Psoas muscle (tissue), 8 donors: Measurements from ENCODE around the gene ESRP2. TPM values are rescaled to one million over a fixed set of nuclear protein-coding genes. Genes with fewer than 3 reads are reported as not detected.

Experiments used
- ATAC-seq, 4 donors: fragments of 200-7000 bp; cut with Tn5 transposase; one replicate each; pipeline ENCODE4 v1.9.1; 2020; ENCODE audit warnings: moderate library complexity in 3 of 4, mild to moderate bottlenecking in 2 of 4
- DNase-seq, 2 donors: peaks; one replicate each; pipeline ENCODE4 v3.0.0-alpha.2; 2020
- H3K27ac ChIP-seq: fragments of 200-600 bp; one replicate; pipeline ENCODE4 v1.8.0; 2022
- H3K27me3 ChIP-seq, 3 donors: fragments of 200-600 bp in 1 of 3; one replicate each; pipeline versions ENCODE4 v1.6.1 to v1.8.0; 2013 to 2022; ENCODE audit warnings: low read length in 2 of 3, mild to moderate bottlenecking in 2 of 3, moderate library complexity in 1 of 3; ENCODE audit not compliant: insufficient read depth in 3 of 3
- H3K36me3 ChIP-seq, 2 donors: fragments of 200-600 bp in 1 of 2; one replicate each; pipeline versions ENCODE4 v1.6.1 to v1.8.0; 2013 to 2022; ENCODE audit warnings: low read depth in 1 of 2, mild to moderate bottlenecking in 1 of 2, moderate library complexity in 1 of 2; ENCODE audit not compliant: insufficient read depth in 1 of 2
- H3K4me1 ChIP-seq: fragments of 200-600 bp; one replicate; pipeline ENCODE4 v1.8.0; 2022
- H3K4me3 ChIP-seq: fragments of 200-600 bp; one replicate; pipeline ENCODE4 v1.8.0; 2022; ENCODE audit warnings: mild to moderate bottlenecking
- H3K9me3 ChIP-seq: fragments of 200-600 bp; one replicate; pipeline ENCODE4 v1.8.0; 2022
- CTCF ChIP-seq: fragments of 200-600 bp; IDR thresholded peaks from one replicate; pipeline ENCODE4 v1.8.0; 2022; ENCODE audit warnings: antibody characterized with exemption
- WGBS, 3 donors: extraction: QIAGEN DNeasy Blood & Tissue Kit; methylation state at CpG; one replicate each; pipeline versions ENCODE4 v1.1.6 to v1.1.7; 2013; 5-methylcytosine and 5-hydroxymethylcytosine counted together
- intact Hi-C, 2 donors: fragments of 100-400 bp; cut with DNase I; formaldehyde crosslinking; loops; one replicate each; pipeline versions ENCODE4 v1.11.0 to v1.14.2; 2022
- polyA plus RNA-seq, 3 donors: library from polyadenylated mRNA; stranded (reverse); fragments of 200-250 nt; gene quantifications; one replicate each; pipeline ENCODE4 v1.2.3, GENCODE V29; 2013
- total RNA-seq, 4 donors: library from RNA; stranded (reverse); fragmentation: NEBNext Ultra II Directional in 2 of 4; extraction: Animal tissue kit (Norgen Biotek cat#: 25700) in 2 of 4; gene quantifications; one replicate each; pipeline versions ENCODE4 v1.2.1 to v1.2.4, GENCODE V29; 2021 to 2023
- donor health status: healthy with polysubstance abuse.
- donor health status: DM: no; HTN: no; CAD: no; lungs with moderate emphysema.
- donor health status: Bipolar disorder and iron deficiency.
- donor health status: healthy.
- donor health status: DM: yes; HTN: yes; CAD: no.
- donor health status: DM: no; HTN: no; CAD: no.
- donor health status: DM: no; HTN: no; CAD: no.
- donor health status: DM: yes; HTN: yes; CAD: no.

The ESRP2 gene
- total and polyA plus RNA-seq, 7 donors: 0.03 to 0.08 (median 0.05) TPM; not detected in 4

DNA sequence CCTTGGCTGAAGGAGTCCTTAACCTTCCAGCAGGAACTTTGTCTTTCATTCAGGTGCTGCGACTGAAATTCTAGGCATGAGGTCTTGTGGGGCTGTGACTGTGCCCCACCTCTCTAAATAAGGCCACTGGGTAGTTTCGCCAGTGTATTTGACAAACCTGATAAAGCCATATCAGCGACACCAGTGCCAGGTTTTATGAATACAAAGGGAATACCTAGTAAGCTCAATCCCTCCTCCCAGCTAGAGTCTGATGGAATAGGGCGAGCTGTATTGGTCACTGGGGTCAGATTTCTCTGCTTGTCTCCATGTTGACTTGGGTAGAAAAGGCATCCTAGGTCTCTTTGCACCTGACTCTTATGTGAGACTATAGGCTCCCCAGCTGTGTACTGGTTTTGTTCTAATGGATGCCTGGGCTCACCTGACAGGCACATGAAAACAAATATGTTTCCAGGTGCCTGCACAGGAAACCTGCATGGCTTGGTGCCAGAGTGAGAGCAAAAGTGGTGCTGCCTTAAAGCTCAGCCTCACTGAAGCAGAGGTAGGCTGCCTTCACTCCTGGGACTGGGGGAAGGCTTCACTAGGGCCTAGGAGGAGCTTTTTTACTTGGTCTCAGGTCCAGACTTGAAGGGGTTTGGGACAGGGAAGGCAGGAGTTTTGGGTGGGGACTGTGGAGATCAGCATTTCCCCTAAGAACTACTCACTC lies 36.7 kb upstream of the ESRP2 start:
- DNase-seq (no peak), ATAC-seq (no peak)
- H3K9me3 ChIP-seq: no peaks in the 10 kb centered on the region
- 79 to 93% (median 90%) methylated on average over 4 of the region's 4 CpGs for WGBS, 3 donors
- TF ChIP-seq CTCF: no peak
- H3K4me3 ChIP-seq: peak overlapping the region; percentile 97
- intact Hi-C loops: no loop called here
- peaks cover 86% of the 10 kb centered on the region for H3K4me1 ChIP-seq
- no peaks in the 10 kb centered on the region for H3K27me3 ChIP-seq
- peak overlapping the region; percentile 92 for H3K27ac ChIP-seq
- peaks cover 0 to 88% of the 10 kb centered on the region in 2 donors for H3K36me3 ChIP-seq

GRCh38 chr16:68270353-68270752 lies 34.4 kb upstream of the ESRP2 start:
- no peak for DNase-seq
- no peaks in the 10 kb centered on the region for H3K27me3 ChIP-seq
- H3K4me1 ChIP-seq: peaks cover 71% of the 10 kb centered on the region
- H3K4me3 ChIP-seq: peak overlapping the region; percentile 97
- peak overlapping the region; percentile 92 for H3K27ac ChIP-seq
- intact Hi-C loops: no loop called here
- no peak for ATAC-seq
- no peaks in the 10 kb centered on the region for H3K9me3 ChIP-seq
- no peak for TF ChIP-seq CTCF
- WGBS, 3 donors: 0 to 76% (median 0%) methylated on average over 1 of the region's 1 CpG
- peaks cover 0 to 82% of the 10 kb centered on the region in 2 donors for H3K36me3 ChIP-seq

- Histone ChIP-seq H3K36me3 (peaks cover 0 to 76% of the 10 kb centered on the region in 2 donors), H3K27ac (peak overlapping the region; percentile 92), H3K4me1 (peaks cover 67% of the 10 kb centered on the region), H3K4me3 (peak overlapping the region; percentile 97), H3K9me3 (no peaks in the 10 kb centered on the region), H3K27me3 (no peaks in the 10 kb centered on the region)
- DNase-seq (no peak), ATAC-seq (no peak)
- 95 to 97% (median 95%) methylated on average over 4 of the region's 4 CpGs for WGBS, 3 donors
- TF ChIP-seq CTCF: no peak
- intact Hi-C loops: no loop called here
Observed at GRCh38 chr16:68269793-68270192, 33.9 kb upstream of the ESRP2 start.

DNA sequence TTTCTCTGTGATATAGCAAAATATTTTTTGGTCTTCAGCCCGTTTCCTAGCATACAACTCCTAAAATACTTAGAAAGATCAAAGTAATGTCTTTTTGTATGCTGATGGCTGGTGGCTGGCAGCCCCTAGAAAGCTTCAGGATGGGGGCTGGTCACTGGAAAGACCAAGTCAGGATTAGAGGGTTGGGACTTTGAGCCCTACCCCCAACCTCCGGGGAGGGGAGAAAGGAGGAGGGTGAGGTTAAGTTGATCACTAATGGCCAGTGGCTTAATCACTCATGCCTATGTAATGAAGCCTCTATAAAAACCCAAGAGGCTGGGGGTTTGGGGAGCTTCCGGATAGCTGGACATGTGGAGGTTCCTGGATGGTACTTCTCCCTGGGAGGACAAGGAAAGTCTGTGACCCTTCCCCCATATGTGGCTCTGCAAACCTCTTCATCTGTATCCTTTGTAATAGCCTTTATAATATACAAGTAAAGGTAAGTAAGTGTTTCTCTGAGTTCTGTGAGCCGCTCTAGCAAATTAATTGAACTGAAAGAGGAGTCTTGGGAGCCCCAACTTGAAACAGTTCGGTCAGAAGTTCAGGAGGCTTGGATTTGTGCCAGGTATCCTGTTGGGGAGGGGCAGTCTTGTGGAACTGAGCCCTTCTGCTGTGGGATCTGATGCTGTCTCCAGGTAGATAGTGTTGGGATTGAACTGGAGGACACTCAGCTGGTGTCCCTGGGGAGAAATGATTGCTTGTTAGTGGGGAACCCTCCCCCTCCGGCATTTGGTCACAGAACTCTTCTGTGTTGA lies 31.9 kb upstream of the ESRP2 start:
- H3K4me3 ChIP-seq: peak overlapping the region; percentile 97
- no peak for DNase-seq
- peak overlapping the region; percentile 100 for H3K27ac ChIP-seq
- 65 to 70% (median 65%) methylated on average over 6 of the region's 6 CpGs for WGBS, 3 donors
- intact Hi-C loops: no loop called here
- peaks cover 53% of the 10 kb centered on the region for H3K4me1 ChIP-seq
- no peak for TF ChIP-seq CTCF
- no peak for ATAC-seq
- H3K27me3 ChIP-seq: no peaks in the 10 kb centered on the region
- H3K9me3 ChIP-seq: no peaks in the 10 kb centered on the region
- H3K36me3 ChIP-seq: peaks cover 0 to 57% of the 10 kb centered on the region in 2 donors
